Measurements from ENCODE around the gene CFAP90.

- no peak for TF ChIP-seq CTCF (IDR thresholded peaks at IDR 0.05)
- TF ChIP-seq POLR2A (IDR thresholded peaks at IDR 0.05): no peak
Measured at GRCh38 chr5:7851617-7852289, 820 bp upstream of the CFAP90 start.

Data from lower leg skin (tissue), 3 donors.